ENCODE data around the gene DNAAF1. TPM values are rescaled to one million over a fixed set of nuclear protein-coding genes. Genes with fewer than 3 reads are reported as not detected.

The DNAAF1 gene
- total and polyA plus RNA-seq, 2 of the 4 experiments (the other 2 are of a cell fraction), result 0.05 TPM; not detected in 1

GRCh38 chr16:84141143-84141670 is 3.9 kb upstream of the DNAAF1 start:
- Histone ChIP-seq H4K91ac (ENCODE audit: insufficient read depth, low read depth, low read length) (no peak overlapping the region), H3K27ac (ENCODE audit: insufficient read depth, low read length) (no peak overlapping the region), H3K9ac (ENCODE audit: low read depth, low read length) (no peak overlapping the region), H2AK5ac (ENCODE audit: low read depth, low read length) (no peak overlapping the region), H3K4me1 (ENCODE audit: control insufficient read depth, insufficient read depth, low read length) (peaks cover 25% of the 10 kb centered on the region), H3K9me3 (ENCODE audit: control insufficient read depth, insufficient read depth, low read length) (no peaks in the 10 kb centered on the region), H4K8ac (ENCODE audit: low read depth in 2 of 2, low read length in 2 of 2) (no peak overlapping the region), H3K36me3 (ENCODE audit: control insufficient read depth, insufficient read depth, low read length) (no peaks in the 10 kb centered on the region), H3K56ac (ENCODE audit: extremely low read depth, insufficient read depth, low read length) (no peak overlapping the region), H3K4me2 (ENCODE audit: low read depth, low read length) (no peak overlapping the region), H2BK120ac (ENCODE audit: low read depth, low read length) (no peak overlapping the region), H3K9me1 (ENCODE audit: insufficient read depth, low read length) (peaks cover 20% of the 10 kb centered on the region), H3K14ac (replicated peaks; ENCODE audit: low read depth, low read length) (no peak overlapping the region), H3K4me3 (ENCODE audit: insufficient read depth, low read depth, low read length) (no peak overlapping the region), H2BK15ac (ENCODE audit: low read depth, low read length) (no peak overlapping the region), H4K5ac (ENCODE audit: low read depth, low read length) (no peak overlapping the region), H4K20me1 (ENCODE audit: insufficient read depth, low read length) (peaks cover 20% of the 10 kb centered on the region; the same call in 1 of the 2 replicates), H3K18ac (ENCODE audit: low read depth, low read length) (no peak overlapping the region), H2AK9ac (replicated peaks; ENCODE audit: low read depth, low read length, poor library complexity) (no peak overlapping the region), H3K23ac (ENCODE audit: low read depth, low read length) (no peak overlapping the region), H2AFZ (replicated peaks; ENCODE audit: low read length, poor library complexity) (no peak overlapping the region), H3K27me3 (ENCODE audit: control insufficient read depth, insufficient read depth, low read length) (peaks cover 2% of the 10 kb centered on the region; the same call in 1 of the 2 replicates), H2BK5ac (ENCODE audit: low read depth, low read length, poor library complexity, severe bottlenecking) (no peak overlapping the region), H2BK20ac (ENCODE audit: low read depth, low read length) (no peak overlapping the region), H3K4ac (ENCODE audit: low read depth, low read length) (no peak overlapping the region), H3K79me1 (ENCODE audit: low read depth in 1 of 2, low read length in 2 of 2) (peaks cover 28 to 70% of the 10 kb centered on the region in 2 experiments)
- intact Hi-C loops (cut with micrococcal nuclease), result no loop called here
- dilution Hi-C loops (cut with HindIII; ENCODE audit: low sequenced_read_pairs, unreplicated experiment), result no loop called here
- ATAC-seq (ENCODE audit: low read depth) (no peak), DNase-seq (no peak)
- no TSS peak for BruUV-seq (replicated peaks)
- in situ Hi-C loops (cut with MboI; ENCODE audit: low sequenced_read_pairs), result no loop called here
- no peak for TF ChIP-seq CEBPB (IDR thresholded peaks at IDR 0.05; ENCODE audit: low read depth, low read length)
- TF ChIP-seq RAD21 (IDR thresholded peaks at IDR 0.05; ENCODE audit: low read length), result no peak
- TF ChIP-seq RCOR1 (IDR thresholded peaks at IDR 0.05; ENCODE audit: insufficient replicate concordance, low read length), result no peak
- no peak for TF ChIP-seq POLR2A (IDR thresholded peaks at IDR 0.05; ENCODE audit: low read depth, low read length)
- no peak for TF ChIP-seq MXI1 (IDR thresholded peaks at IDR 0.05; ENCODE audit: borderline replicate concordance, low read depth, low read length)
- no peak for TF ChIP-seq MAZ (IDR thresholded peaks at IDR 0.05; ENCODE audit: borderline replicate concordance, low read depth, low read length)
- no peak for TF ChIP-seq ELK1 (IDR thresholded peaks at IDR 0.05; ENCODE audit: borderline replicate concordance, low read depth, low read length)
- no peak for TF ChIP-seq USF2 (IDR thresholded peaks at IDR 0.05; ENCODE audit: low read depth, low read length)
- TF ChIP-seq CTCF (conservative IDR thresholded peaks at IDR 0.05; ENCODE audit: low read depth, low read length), result no peak
- TF ChIP-seq NFE2L2 (IDR thresholded peaks at IDR 0.05; ENCODE audit: low read depth, low read length), result no peak
- TF ChIP-seq FOS (IDR thresholded peaks at IDR 0.05; ENCODE audit: low read depth, low read length), result no peak
- no peak for TF ChIP-seq MAFK (IDR thresholded peaks at IDR 0.05; ENCODE audit: low read depth, low read length)
- TF ChIP-seq RFX5 (IDR thresholded peaks at IDR 0.05; ENCODE audit: low read depth, low read length), result no peak
- POLR2A ChIA-PET (ENCODE audit: unreplicated experiment), result no interaction called here
- 80% methylated on average over 9 of the region's 13 CpGs; no CpG with 5 or more reads in 1 of the 2 experiments for WGBS, 2 experiments (ENCODE audit: extremely low coverage in 2 of 2, insufficient read length in 1 of 2)
- CTCF ChIA-PET, result no interaction called here
